IPS-18c (cell line): Measurements from ENCODE around the gene KRTAP20-4.

Source experiments
- H3K4me3 ChIP-seq: 2 replicates; pipeline ENCODE4 v1.7.0; 2013; ENCODE audit warnings: low read depth, mild to moderate bottlenecking, low read length, moderate library complexity; ENCODE audit not compliant: insufficient read depth
- H3K9me3 ChIP-seq: one replicate; pipeline ENCODE4 v1.6.1; 2013; ENCODE audit warnings: mild to moderate bottlenecking, low read length, moderate library complexity; ENCODE audit not compliant: control insufficient read depth, insufficient read depth

Gene KRTAP20-4

DNA sequence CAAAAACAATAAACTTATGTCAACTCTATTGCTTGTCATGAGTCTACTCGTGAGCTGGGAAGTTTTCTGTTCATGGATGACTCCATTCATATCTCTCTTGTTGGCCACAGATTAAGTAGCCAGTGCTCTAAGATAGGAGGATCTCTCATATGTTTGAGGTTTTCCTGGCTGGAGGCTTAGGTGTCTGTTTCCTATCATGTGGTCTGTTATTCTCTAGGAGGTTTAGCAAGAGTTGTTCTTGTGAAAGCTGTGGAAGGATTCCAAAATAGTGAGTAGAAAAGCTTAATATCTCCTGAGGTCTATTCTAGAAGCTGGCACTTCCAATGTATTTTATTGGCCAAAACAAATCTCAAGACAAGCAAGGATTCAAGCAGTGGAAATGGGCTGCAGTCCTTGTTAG lies 8.8 kb downstream of the KRTAP20-4 start:
- peaks cover 5% of the 10 kb centered on the region for H3K9me3 ChIP-seq
- no peak overlapping the region for H3K4me3 ChIP-seq

GRCh38 chr21:30634906-30635305 lies 14.5 kb downstream of the KRTAP20-4 start, which contains the start of gene KRTAP20-2:
Gene KRTAP20-2 (plus strand): TSS chr21:30635206. CDS start chr21:30635264, 58 bp downstream.
- H3K9me3 ChIP-seq: no peaks in the 10 kb centered on the region
- H3K4me3 ChIP-seq: no peak within 1 kb of the TSS

GRCh38 chr21:30638686-30639085 lies 18.3 kb downstream of the KRTAP20-4 start:
- no peak overlapping the region for H3K4me3 ChIP-seq
- H3K9me3 ChIP-seq: no peaks in the 10 kb centered on the region

DNA sequence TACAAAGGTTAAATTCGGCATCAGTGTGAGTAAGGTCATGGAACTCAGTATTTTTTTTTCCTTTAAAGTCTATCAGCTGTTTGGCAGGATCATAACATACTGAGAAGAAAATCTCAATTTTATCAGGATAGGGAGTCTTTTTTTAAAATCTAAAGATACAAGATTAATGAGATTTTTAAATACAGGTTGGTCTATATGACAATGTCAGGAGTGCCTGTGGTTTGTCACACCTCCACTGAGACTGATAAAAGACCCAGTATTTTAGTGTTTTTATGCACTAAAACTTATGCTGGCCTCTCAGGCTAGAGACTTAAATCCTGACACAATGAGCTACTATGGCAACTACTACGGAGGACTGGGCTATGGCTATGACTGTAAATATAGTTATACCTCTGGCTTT lies 22.1 kb downstream of the KRTAP20-4 start, which contains the start of gene KRTAP20-3:
Gene KRTAP20-3, plus strand, starts transcription at position 301 of the 400 bp plus-strand sequence.
- Histone ChIP-seq H3K9me3 (no peaks in the 10 kb centered on the region), H3K4me3 (no peak within 1 kb of the TSS)

GRCh38 chr21:30646904-30647414 lies 26.5 kb downstream of the KRTAP20-4 start:
- no peaks in the 10 kb centered on the region for H3K9me3 ChIP-seq
- H3K4me3 ChIP-seq: no peak overlapping the region

DNA sequence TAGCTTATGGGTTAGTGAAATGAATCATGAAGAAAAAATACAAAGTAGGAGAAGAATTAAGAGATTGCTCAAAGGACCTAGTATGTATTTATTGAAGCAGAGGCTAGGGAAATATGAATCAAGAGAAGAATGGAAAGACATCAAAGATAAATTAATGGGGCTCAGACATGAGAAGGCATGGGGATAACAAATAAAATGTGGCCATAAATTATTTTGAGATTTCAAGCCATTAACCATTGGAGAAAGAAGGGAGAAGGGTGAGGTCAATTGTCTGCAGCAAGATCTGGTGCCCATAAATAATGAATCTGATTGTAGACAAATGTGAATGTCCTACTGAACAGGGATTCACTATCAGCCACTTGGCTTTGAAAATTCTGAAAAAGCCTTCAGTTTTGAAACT lies 32.5 kb downstream of the KRTAP20-4 start:
- H3K9me3 ChIP-seq: no peaks in the 10 kb centered on the region
- H3K4me3 ChIP-seq: no peak overlapping the region

- no peak overlapping the region for H3K4me3 ChIP-seq
Measured at GRCh38 chr21:30668776-30669175, 48.3 kb downstream of the KRTAP20-4 start.

More at GRCh38 chr21:30668776-30669175, 48.3 kb downstream of the KRTAP20-4 start:
- no peaks in the 10 kb centered on the region for H3K9me3 ChIP-seq
